Measurements from ENCODE around the gene RIIAD1.

DNA sequence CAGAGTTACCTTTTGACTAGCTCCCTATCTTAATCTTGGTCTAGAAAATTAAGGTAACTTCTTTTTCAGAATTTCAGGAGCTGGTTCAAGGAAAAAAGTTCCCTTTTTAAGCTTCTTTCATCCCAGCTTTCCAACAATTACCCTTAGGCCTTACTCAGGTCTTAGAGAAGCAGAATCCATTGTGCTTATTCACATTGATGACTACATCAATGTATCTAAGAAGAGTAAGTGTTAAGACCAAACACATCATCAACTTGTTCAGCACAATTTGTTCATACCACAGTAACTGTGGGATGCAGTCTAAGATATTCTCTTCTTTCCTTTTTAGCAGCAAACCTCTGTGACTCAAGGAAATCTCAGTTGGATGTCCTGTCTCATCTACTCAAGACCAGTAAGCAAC lies 37.9 kb downstream of the RIIAD1 start:
- TF ChIP-seq, protein P1, sequence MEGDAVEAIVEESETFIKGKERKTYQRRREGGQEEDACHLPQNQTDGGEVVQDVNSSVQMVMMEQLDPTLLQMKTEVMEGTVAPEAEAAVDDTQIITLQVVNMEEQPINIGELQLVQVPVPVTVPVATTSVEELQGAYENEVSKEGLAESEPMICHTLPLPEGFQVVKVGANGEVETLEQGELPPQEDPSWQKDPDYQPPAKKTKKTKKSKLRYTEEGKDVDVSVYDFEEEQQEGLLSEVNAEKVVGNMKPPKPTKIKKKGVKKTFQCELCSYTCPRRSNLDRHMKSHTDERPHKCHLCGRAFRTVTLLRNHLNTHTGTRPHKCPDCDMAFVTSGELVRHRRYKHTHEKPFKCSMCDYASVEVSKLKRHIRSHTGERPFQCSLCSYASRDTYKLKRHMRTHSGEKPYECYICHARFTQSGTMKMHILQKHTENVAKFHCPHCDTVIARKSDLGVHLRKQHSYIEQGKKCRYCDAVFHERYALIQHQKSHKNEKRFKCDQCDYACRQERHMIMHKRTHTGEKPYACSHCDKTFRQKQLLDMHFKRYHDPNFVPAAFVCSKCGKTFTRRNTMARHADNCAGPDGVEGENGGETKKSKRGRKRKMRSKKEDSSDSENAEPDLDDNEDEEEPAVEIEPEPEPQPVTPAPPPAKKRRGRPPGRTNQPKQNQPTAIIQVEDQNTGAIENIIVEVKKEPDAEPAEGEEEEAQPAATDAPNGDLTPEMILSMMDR (optimal IDR thresholded peaks at IDR 0.05 in 1 of 3, IDR thresholded peaks at IDR 0.05 in 1 of 3, conservative IDR thresholded peaks at IDR 0.05 in 1 of 3; ENCODE audit: extremely low read depth in 1 of 3, insufficient read depth in 2 of 3, low read length in 3 of 3) = no peak
- TF ChIP-seq EZH2 (IDR thresholded peaks at IDR 0.05; ENCODE audit: low read length) = no peak

All from keratinocyte (primary cell).